Psoas muscle (tissue), 8 donors: ENCODE data around the gene DCTN2. TPM values are rescaled to one million over a fixed set of nuclear protein-coding genes. Genes with fewer than 3 reads are reported as not detected.
A peak's percentile ranks its signal among the peaks of the same experiment; 100 is the strongest.
"Not testable (repeated sequence)": the region's sequence is repeated elsewhere in the genome, so short reads cannot be mapped to it uniquely, and the experiment has no call there.

Experiments used
- ATAC-seq, 4 donors: fragments of 200-7000 bp; cut with Tn5 transposase; one replicate each; pipeline ENCODE4 v1.9.1; 2020; ENCODE audit warnings: moderate library complexity in 3 of 4, mild to moderate bottlenecking in 2 of 4
- DNase-seq, 2 donors: peaks; one replicate each; pipeline ENCODE4 v3.0.0-alpha.2; 2020
- H3K27ac ChIP-seq: fragments of 200-600 bp; one replicate; pipeline ENCODE4 v1.8.0; 2022
- H3K27me3 ChIP-seq, 3 donors: fragments of 200-600 bp in 1 of 3; one replicate each; pipeline versions ENCODE4 v1.6.1 to v1.8.0; 2013 to 2022; ENCODE audit warnings: low read length in 2 of 3, mild to moderate bottlenecking in 2 of 3, moderate library complexity in 1 of 3; ENCODE audit not compliant: insufficient read depth in 3 of 3
- H3K36me3 ChIP-seq, 2 donors: fragments of 200-600 bp in 1 of 2; one replicate each; pipeline versions ENCODE4 v1.6.1 to v1.8.0; 2013 to 2022; ENCODE audit warnings: low read depth in 1 of 2, mild to moderate bottlenecking in 1 of 2, moderate library complexity in 1 of 2; ENCODE audit not compliant: insufficient read depth in 1 of 2
- H3K4me1 ChIP-seq: fragments of 200-600 bp; one replicate; pipeline ENCODE4 v1.8.0; 2022
- H3K4me3 ChIP-seq: fragments of 200-600 bp; one replicate; pipeline ENCODE4 v1.8.0; 2022; ENCODE audit warnings: mild to moderate bottlenecking
- H3K9me3 ChIP-seq: fragments of 200-600 bp; one replicate; pipeline ENCODE4 v1.8.0; 2022
- CTCF ChIP-seq: fragments of 200-600 bp; IDR thresholded peaks from one replicate; pipeline ENCODE4 v1.8.0; 2022; ENCODE audit warnings: antibody characterized with exemption
- WGBS, 3 donors: extraction: QIAGEN DNeasy Blood & Tissue Kit; methylation state at CpG; one replicate each; pipeline versions ENCODE4 v1.1.6 to v1.1.7; 2013; 5-methylcytosine and 5-hydroxymethylcytosine counted together
- intact Hi-C, 2 donors: fragments of 100-400 bp; cut with DNase I; formaldehyde crosslinking; loops; one replicate each; pipeline versions ENCODE4 v1.11.0 to v1.14.2; 2022
- polyA plus RNA-seq, 3 donors: library from polyadenylated mRNA; stranded (reverse); fragments of 200-250 nt; gene quantifications; one replicate each; pipeline ENCODE4 v1.2.3, GENCODE V29; 2013
- total RNA-seq, 4 donors: library from RNA; stranded (reverse); fragmentation: NEBNext Ultra II Directional in 2 of 4; extraction: Animal tissue kit (Norgen Biotek cat#: 25700) in 2 of 4; gene quantifications; one replicate each; pipeline versions ENCODE4 v1.2.1 to v1.2.4, GENCODE V29; 2021 to 2023
- donor health status: healthy with polysubstance abuse.
- donor health status: DM: no; HTN: no; CAD: no; lungs with moderate emphysema.
- donor health status: Bipolar disorder and iron deficiency.
- donor health status: healthy.
- donor health status: DM: yes; HTN: yes; CAD: no.
- donor health status: DM: no; HTN: no; CAD: no.
- donor health status: DM: no; HTN: no; CAD: no.
- donor health status: DM: yes; HTN: yes; CAD: no.

DCTN2 gene
- total and polyA plus RNA-seq, 7 donors, result 91.0 to 165 (median 108) TPM

- Histone ChIP-seq H3K4me1 (no peaks in the 10 kb centered on the region), H3K4me3 (peak within 1 kb of the TSS; percentile 70), H3K27ac (peak within 1 kb of the TSS; percentile 41), H3K9me3 (no peaks in the 10 kb centered on the region), H3K36me3 (peaks cover 0 to 25% of the 10 kb centered on the region in 2 donors), H3K27me3 (peaks cover 0 to 7% (median 2%) of the 10 kb centered on the region in 3 donors)
- 1% methylated on average over 64 to 69 of the region's 69 CpGs for whole genome bisulfite sequencing, 3 donors
- peak; percentile 74 to 81 for DNase-seq
- intact Hi-C loops, result no loop called here
- no peak for TF ChIP-seq CTCF
- ATAC-seq, result peak; percentile 97 to 99 (median 99)
These were observed 44.1 kb upstream of the DCTN2 start, which contains the start of gene PIP4K2C for GRCh38 chr12:57590864-57591781. PIP4K2C (plus strand) TSS chr12:57591192; CDS start chr12:57591290, 98 bp downstream.

- ATAC-seq, result no peak
- TF ChIP-seq CTCF, result no peak
- intact Hi-C loops, result no loop called here
- Histone ChIP-seq H3K27ac (peak overlapping the region; percentile 41), H3K27me3 (peaks cover under 1 to 7% (median 2%) of the 10 kb centered on the region in 3 donors), H3K36me3 (peaks cover 0 to 18% of the 10 kb centered on the region in 2 donors), H3K4me1 (no peaks in the 10 kb centered on the region), H3K4me3 (peak overlapping the region; percentile 70), H3K9me3 (no peaks in the 10 kb centered on the region)
- 6 to 20% (median 18%) methylated on average over 2 of the region's 2 CpGs for WGBS, 3 donors
- no peak for DNase-seq
These were observed 43.5 kb upstream of the DCTN2 start for GRCh38 chr12:57590479-57590863.

GRCh38 chr12:57588951-57589610, 42.1 kb upstream of the DCTN2 start:
- H3K27me3 ChIP-seq, H3K27ac ChIP-seq, intact Hi-C loops, DNase-seq, ATAC-seq, H3K9me3 ChIP-seq, H3K36me3 ChIP-seq, H3K4me1 ChIP-seq, H3K4me3 ChIP-seq: not testable (repeated sequence)
- WGBS, 3 donors, result 87 to 91% (median 89%) methylated on average over 15 of the region's 15 CpGs

GRCh38 chr12:57586832-57587429, 39.9 kb upstream of the DCTN2 start:
- no peak overlapping the region for H3K27ac ChIP-seq
- no peak overlapping the region for H3K4me3 ChIP-seq
- no peaks in the 10 kb centered on the region for H3K4me1 ChIP-seq
- 87 to 91% (median 87%) methylated on average over 3 of the region's 3 CpGs for WGBS, 3 donors
- DNase-seq (no peak), ATAC-seq (no peak)
- H3K36me3 ChIP-seq, result no peaks in the 10 kb centered on the region
- intact Hi-C loops, result no loop called here
- TF ChIP-seq CTCF, result no peak
- H3K27me3 ChIP-seq, result peaks cover 2 to 7% (median 4%) of the 10 kb centered on the region in 3 donors
- no peaks in the 10 kb centered on the region for H3K9me3 ChIP-seq

- no peak for ATAC-seq
- Histone ChIP-seq H3K4me3 (no peak overlapping the region), H3K4me1 (no peaks in the 10 kb centered on the region), H3K27me3 (peaks cover 4 to 11% (median 4%) of the 10 kb centered on the region in 3 donors), H3K27ac (no peak overlapping the region), H3K9me3 (no peaks in the 10 kb centered on the region), H3K36me3 (no peaks in the 10 kb centered on the region)
- intact Hi-C loops, result no loop called here
- TF ChIP-seq CTCF, result no peak
- WGBS, 3 donors, result 85 to 92% (median 87%) methylated on average over 3 of the region's 3 CpGs
- DNase-seq, result no peak
These were observed 39.1 kb upstream of the DCTN2 start for GRCh38 chr12:57586128-57586527.
